ENCODE data around the gene KCTD3. TPM values are rescaled to one million over a fixed set of nuclear protein-coding genes. Genes with fewer than 3 reads are reported as not detected.

The KCTD3 gene
- total RNA-seq, result 32.4 and 42.2 TPM in 2 replicates

DNA sequence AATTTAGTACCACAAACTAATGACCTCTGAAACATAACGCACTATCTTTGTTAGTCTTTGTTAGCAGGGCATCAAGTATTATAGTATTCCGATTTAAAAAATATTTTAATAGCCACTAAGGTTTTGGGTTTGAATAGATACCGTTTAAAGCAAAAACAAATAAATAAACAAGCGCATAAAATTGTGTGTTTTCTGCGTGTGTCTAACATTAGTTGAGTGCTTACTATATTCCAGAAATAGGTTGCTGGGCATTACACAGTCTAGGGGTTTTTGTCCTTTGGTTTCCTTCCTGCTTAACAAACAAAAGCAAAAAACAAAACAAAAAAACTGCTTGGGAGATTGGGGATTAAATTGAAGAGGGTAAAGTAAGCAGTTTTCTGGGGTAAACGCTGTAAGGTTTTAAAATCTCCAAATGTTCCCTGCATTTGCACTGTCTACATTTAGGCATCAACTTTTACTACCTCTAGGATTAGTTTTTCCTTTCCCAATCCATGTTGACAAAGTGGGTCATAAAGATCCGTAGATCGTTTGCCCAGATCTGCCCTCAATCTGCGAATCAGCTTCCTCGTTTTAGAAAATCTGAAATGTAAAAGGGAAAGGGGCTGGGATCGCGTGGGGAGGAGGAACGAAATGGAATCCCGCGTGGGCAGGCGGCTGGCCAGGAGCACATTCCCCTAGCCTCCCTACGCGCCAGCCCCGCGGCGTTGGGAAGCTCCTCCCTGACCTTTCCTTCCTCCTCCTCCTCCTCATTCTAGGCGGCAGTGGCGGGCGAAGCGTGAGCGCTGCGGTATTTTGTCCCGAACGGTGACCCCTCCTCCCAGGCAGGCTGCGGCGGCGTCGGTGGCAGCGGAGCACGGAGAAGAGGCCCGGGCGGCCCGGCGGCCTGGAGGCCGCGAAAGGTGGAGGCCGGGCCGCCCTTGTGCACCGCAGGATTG lies at the start of gene KCTD3:
TSS of gene KCTD3 (plus strand) at position 749 of the 935 bp plus-strand sequence. CDS start 382 bp downstream, outside the sequence.

